Endothelial cell of umbilical vein (primary cell): Measurements from ENCODE around the gene PROK2.

Experiments used
- EZH2 ChIP-seq: IDR thresholded peaks from 2 replicates; pipeline ENCODE4 v1.6.1; 2012; ENCODE audit warnings: borderline replicate concordance, low read depth, mild to moderate bottlenecking, moderate library complexity, low read length, inconsistent platforms; ENCODE audit not compliant: severe bottlenecking
- FOS ChIP-seq: IDR thresholded peaks from 2 replicates; pipeline ENCODE4 v1.6.1; 2011; ENCODE audit warnings: mild to moderate bottlenecking, low read length, moderate library complexity, borderline replicate concordance; ENCODE audit not compliant: insufficient read depth
- GATA2 ChIP-seq: IDR thresholded peaks from 2 replicates; pipeline ENCODE4 v1.7.0; 2011; ENCODE audit warnings: low read depth, mild to moderate bottlenecking, moderate library complexity, mixed read lengths, low read length; ENCODE audit not compliant: insufficient read length, insufficient read depth
- JUN ChIP-seq: IDR thresholded peaks from 2 replicates; pipeline ENCODE4 v1.6.1; 2011; ENCODE audit warnings: borderline replicate concordance, low read depth; ENCODE audit not compliant: insufficient read length, insufficient read depth
- MYC ChIP-seq: IDR thresholded peaks from one replicate; pipeline ENCODE4 v1.6.1; 2011; ENCODE audit warnings: mild to moderate bottlenecking, low read depth, low read length
- POLR2A ChIP-seq: IDR thresholded peaks from 2 replicates; pipeline ENCODE4 v1.6.1; 2012; ENCODE audit warnings: low read depth, mild to moderate bottlenecking, control low read depth, low read length
- POLR2AphosphoS5 ChIP-seq: IDR thresholded peaks from 2 replicates; pipeline ENCODE4 v1.6.1; 2012; ENCODE audit warnings: low read depth, mild to moderate bottlenecking, control low read depth, low read length, moderate library complexity; ENCODE audit not compliant: insufficient read depth
- TF ChIP-seq, protein P1 (sequence below), 2 donors: IDR thresholded peaks; 1 replicate in 1 of 2; 2 replicates in 1 of 2; pipeline ENCODE4 v1.5.1; 2011; ENCODE audit warnings: low read length in 2 of 2, mild to moderate bottlenecking in 2 of 2, moderate library complexity in 2 of 2, control low read depth in 1 of 2, inconsistent platforms in 1 of 2, low read depth in 1 of 2; ENCODE audit not compliant: insufficient read depth in 1 of 2; ENCODE audit errors: extremely low read depth in 1 of 2
- TF ChIP-seq, protein P2 (sequence below): IDR thresholded peaks from 2 replicates; pipeline ENCODE4 v1.6.1; 2011; ENCODE audit not compliant: insufficient read depth, insufficient read length

DNA sequence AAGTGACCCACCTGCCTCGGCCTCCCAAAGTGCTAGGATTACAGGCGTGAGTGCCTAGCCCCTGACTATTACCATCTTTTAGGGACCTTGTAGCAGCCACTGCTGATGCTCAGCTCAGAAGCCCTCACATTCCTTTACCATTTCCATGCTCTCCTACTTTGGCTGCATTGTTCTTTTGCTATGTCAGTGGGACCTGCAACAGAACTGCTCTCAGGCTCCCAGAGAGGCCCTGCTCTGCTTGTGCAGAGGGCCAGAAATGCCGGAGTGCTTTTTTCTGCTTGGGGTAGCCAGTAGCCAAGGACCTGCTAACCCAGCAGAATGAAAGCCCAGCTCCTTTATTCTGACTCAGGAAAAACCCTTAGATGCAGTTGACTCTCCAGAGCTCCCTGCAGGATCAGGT is 18.3 kb upstream of the PROK2 start:
- TF ChIP-seq, protein P1, sequence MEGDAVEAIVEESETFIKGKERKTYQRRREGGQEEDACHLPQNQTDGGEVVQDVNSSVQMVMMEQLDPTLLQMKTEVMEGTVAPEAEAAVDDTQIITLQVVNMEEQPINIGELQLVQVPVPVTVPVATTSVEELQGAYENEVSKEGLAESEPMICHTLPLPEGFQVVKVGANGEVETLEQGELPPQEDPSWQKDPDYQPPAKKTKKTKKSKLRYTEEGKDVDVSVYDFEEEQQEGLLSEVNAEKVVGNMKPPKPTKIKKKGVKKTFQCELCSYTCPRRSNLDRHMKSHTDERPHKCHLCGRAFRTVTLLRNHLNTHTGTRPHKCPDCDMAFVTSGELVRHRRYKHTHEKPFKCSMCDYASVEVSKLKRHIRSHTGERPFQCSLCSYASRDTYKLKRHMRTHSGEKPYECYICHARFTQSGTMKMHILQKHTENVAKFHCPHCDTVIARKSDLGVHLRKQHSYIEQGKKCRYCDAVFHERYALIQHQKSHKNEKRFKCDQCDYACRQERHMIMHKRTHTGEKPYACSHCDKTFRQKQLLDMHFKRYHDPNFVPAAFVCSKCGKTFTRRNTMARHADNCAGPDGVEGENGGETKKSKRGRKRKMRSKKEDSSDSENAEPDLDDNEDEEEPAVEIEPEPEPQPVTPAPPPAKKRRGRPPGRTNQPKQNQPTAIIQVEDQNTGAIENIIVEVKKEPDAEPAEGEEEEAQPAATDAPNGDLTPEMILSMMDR (IDR thresholded peaks at IDR 0.05; ENCODE audit: extremely low read depth in 1 of 2, insufficient read depth in 1 of 2, low read depth in 1 of 2, low read length in 2 of 2) = no peak
- TF ChIP-seq EZH2 = no peak
- TF ChIP-seq POLR2AphosphoS5 = no peak
- no peak for TF ChIP-seq POLR2A
- TF ChIP-seq FOS = no peak
- TF ChIP-seq, protein P2, sequence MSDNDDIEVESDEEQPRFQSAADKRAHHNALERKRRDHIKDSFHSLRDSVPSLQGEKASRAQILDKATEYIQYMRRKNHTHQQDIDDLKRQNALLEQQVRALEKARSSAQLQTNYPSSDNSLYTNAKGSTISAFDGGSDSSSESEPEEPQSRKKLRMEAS = no peak
- TF ChIP-seq JUN = no peak
- TF ChIP-seq MYC = no peak
- no peak for TF ChIP-seq GATA2
